NB4 (cell line): ENCODE measurements around the gene AKR1B1.

Experiments
- DNase-seq: peaks from one replicate; pipeline ENCODE4 v3.0.0; 2010; ENCODE audit warnings: low read depth
- H3K4me3 ChIP-seq: one replicate; pipeline ENCODE4 v1.5.1; 2011; ENCODE audit warnings: mild to moderate bottlenecking, low read depth, low read length, moderate library complexity
- CTCF ChIP-seq: IDR thresholded peaks from one replicate; pipeline ENCODE4 v1.5.1; 2012; ENCODE audit warnings: low read depth, low read length
- MYC ChIP-seq: IDR thresholded peaks from 2 replicates; pipeline ENCODE4 v1.6.1; 2011; ENCODE audit warnings: low read depth, low read length
- POLR2A ChIP-seq: IDR thresholded peaks from 2 replicates; pipeline ENCODE4 v1.6.1; 2011; ENCODE audit warnings: mild to moderate bottlenecking; ENCODE audit not compliant: insufficient read length; ENCODE audit errors: extremely low read depth
- TF ChIP-seq, protein P1 (sequence below): IDR thresholded peaks from 2 replicates; pipeline ENCODE4 v1.6.1; 2011; ENCODE audit warnings: low read depth, low read length

The AKR1B1 gene

DNA sequence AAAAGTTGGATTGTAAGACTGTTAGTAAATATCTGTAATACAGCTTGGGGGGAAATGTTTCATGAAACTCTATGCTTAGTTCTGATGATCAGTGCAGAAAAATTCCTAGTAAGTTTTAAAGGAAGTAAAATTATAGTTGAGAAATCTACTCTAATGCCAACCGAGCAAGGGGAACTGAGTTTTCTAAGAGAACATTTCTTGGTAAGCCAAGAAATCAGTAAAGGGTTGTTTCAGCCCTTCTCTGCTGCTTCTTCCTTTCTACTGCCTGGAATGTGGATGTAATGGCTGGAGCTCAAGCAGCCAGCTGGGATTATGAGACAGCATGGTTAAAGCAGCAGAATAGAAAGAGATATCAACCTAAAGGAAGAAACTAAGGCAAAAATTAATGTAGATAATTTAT, 15.9 kb upstream of the AKR1B1 start:
- H3K4me3 ChIP-seq = no peak overlapping the region
- TF ChIP-seq POLR2A (no peak), CTCF (no peak), MYC (no peak)
- TF ChIP-seq, protein P1, sequence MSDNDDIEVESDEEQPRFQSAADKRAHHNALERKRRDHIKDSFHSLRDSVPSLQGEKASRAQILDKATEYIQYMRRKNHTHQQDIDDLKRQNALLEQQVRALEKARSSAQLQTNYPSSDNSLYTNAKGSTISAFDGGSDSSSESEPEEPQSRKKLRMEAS = no peak
- DNase-seq = no peak

GRCh38 chr7:134473861-134474291, 15.0 kb upstream of the AKR1B1 start:
- TF ChIP-seq POLR2A (no peak), CTCF (no peak), MYC (no peak)
- TF ChIP-seq, protein P1 = no peak
- no peak overlapping the region for H3K4me3 ChIP-seq
- DNase-seq = no peak

- TF ChIP-seq POLR2A = no peak
- TF ChIP-seq, protein P1 = no peak
- TF ChIP-seq CTCF = no peak
- TF ChIP-seq MYC = no peak
- no peak for DNase-seq
These were observed 13.8 kb upstream of the AKR1B1 start for GRCh38 chr7:134472572-134473244.

DNA sequence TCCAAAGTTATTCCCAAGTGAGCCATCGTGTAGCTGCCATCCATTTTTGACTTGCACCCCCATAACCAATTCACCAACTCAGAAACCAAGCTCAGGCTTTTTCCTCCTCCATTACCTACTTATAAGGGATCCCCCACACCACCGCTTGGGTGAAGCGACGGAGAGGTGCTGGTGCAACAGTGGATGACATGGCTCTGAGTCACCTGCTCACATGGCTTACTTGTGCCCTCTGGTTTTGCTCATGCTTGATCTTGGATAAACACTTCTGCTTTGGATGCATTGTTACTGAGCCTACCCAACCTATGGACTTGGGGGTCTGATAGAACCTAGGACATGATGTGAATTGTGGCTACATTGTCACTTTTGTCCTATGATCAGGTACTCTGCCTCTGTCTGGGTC, 12.0 kb upstream of the AKR1B1 start:
- TF ChIP-seq, protein P1 = no peak
- TF ChIP-seq CTCF (no peak), MYC (no peak), POLR2A (no peak)
- peak; percentile 59 for DNase-seq
- no peak overlapping the region for H3K4me3 ChIP-seq

More at GRCh38 chr7:134472572-134473244, 13.8 kb upstream of the AKR1B1 start:
- H3K4me3 ChIP-seq = no peak overlapping the region

GRCh38 chr7:134469622-134470021, 10.7 kb upstream of the AKR1B1 start:
- DNase-seq = peak; percentile 46
- no peak overlapping the region for H3K4me3 ChIP-seq
- no peak for TF ChIP-seq POLR2A
- TF ChIP-seq, protein P1 = no peak

GRCh38 chr7:134468475-134468874, 9.6 kb upstream of the AKR1B1 start:
- DNase-seq = no peak
- TF ChIP-seq, protein P1 = no peak
- TF ChIP-seq POLR2A = no peak
- no peak for TF ChIP-seq CTCF
- TF ChIP-seq MYC = no peak
- no peak overlapping the region for H3K4me3 ChIP-seq
